NCI-H460 (cell line): ENCODE results near the gene KRTAP4-11. TPM values are rescaled to one million over a fixed set of nuclear protein-coding genes. Genes with fewer than 3 reads are reported as not detected.
"Not testable (repeated sequence)": the region's sequence is repeated elsewhere in the genome, so short reads cannot be mapped to it uniquely, and the experiment has no call there.

Experiments
- DNase-seq: peaks from one replicate; pipeline ENCODE4 v3.0.0-alpha.2; 2016; ENCODE audit warnings: low read depth; ENCODE audit errors: extremely low read depth
- polyA plus RNA-seq: library from polyadenylated mRNA; depleted of rRNA; stranded (reverse); fragments of >200 nt; gene quantifications from 2 replicates; pipeline ENCODE4 v1.2.3, GENCODE V29; 2014; cell fraction: nucleus; rRNA removed
- total RNA-seq: library from RNA; depleted of rRNA; stranded (reverse); fragments of >200 nt; shearing (Covaris generic); gene quantifications from 2 replicates; pipeline ENCODE4 v1.2.3, GENCODE V29; 2014; rRNA removed

KRTAP4-11 gene
- total RNA-seq: not detected in 2 replicates
- not detected in 2 replicates for polyA plus RNA-seq

GRCh38 chr17:41117846-41118386 is at the start of gene KRTAP4-11:
Gene KRTAP4-11 (minus strand): TSS chr17:41118373. CDS start chr17:41118315, 58 bp downstream.
- DNase-seq: not testable (repeated sequence)

GRCh38 chr17:41167561-41167960 is 49.4 kb upstream of the KRTAP4-11 start:
- no peak for DNase-seq

- DNase-seq: no peak
These were observed 45.7 kb upstream of the KRTAP4-11 start for GRCh38 chr17:41163828-41164227.

GRCh38 chr17:41160648-41161047 is 42.5 kb upstream of the KRTAP4-11 start, which contains the start of gene KRTAP4-4:
Gene KRTAP4-4 (minus strand): TSS chr17:41160748. CDS start chr17:41160691, 57 bp downstream.
- no peak for DNase-seq

- not testable (repeated sequence) for DNase-seq
These were observed 42.0 kb upstream of the KRTAP4-11 start for GRCh38 chr17:41160190-41160589.

GRCh38 chr17:41153856-41154255 is 35.7 kb upstream of the KRTAP4-11 start:
- no peak for DNase-seq

GRCh38 chr17:41151525-41151924 is 33.4 kb upstream of the KRTAP4-11 start:
- no peak for DNase-seq

GRCh38 chr17:41150026-41150425 is 31.9 kb upstream of the KRTAP4-11 start:
- no peak for DNase-seq

GRCh38 chr17:41149652-41149985 is 31.4 kb upstream of the KRTAP4-11 start, which contains the start of gene KRTAP4-5:
Gene KRTAP4-5 (minus strand): TSS chr17:41149825. CDS start chr17:41149767, 58 bp downstream.
- DNase-seq: no peak

GRCh38 chr17:41148971-41149651 is 30.9 kb upstream of the KRTAP4-11 start:
- not testable (repeated sequence) for DNase-seq

GRCh38 chr17:41147531-41148204 is 29.5 kb upstream of the KRTAP4-11 start:
- DNase-seq: no peak

- DNase-seq: no peak
These were observed 27.1 kb upstream of the KRTAP4-11 start for GRCh38 chr17:41145261-41145660.

GRCh38 chr17:41144846-41145245 is 26.7 kb upstream of the KRTAP4-11 start:
- DNase-seq: no peak

GRCh38 chr17:41141361-41141760 is 23.2 kb upstream of the KRTAP4-11 start:
- no peak for DNase-seq

- no peak for DNase-seq
These were observed 22.4 kb upstream of the KRTAP4-11 start, which contains the start of gene KRTAP4-6 for GRCh38 chr17:41140360-41141131. Gene KRTAP4-6 (minus strand): TSS chr17:41140544. CDS start chr17:41140487, 57 bp downstream.

- DNase-seq: not testable (repeated sequence)
These were observed 21.7 kb upstream of the KRTAP4-11 start for GRCh38 chr17:41139865-41140264.

GRCh38 chr17:41133880-41134735 is 15.9 kb upstream of the KRTAP4-11 start:
- no peak for DNase-seq

GRCh38 chr17:41131979-41132378 is 13.8 kb upstream of the KRTAP4-11 start:
- no peak for DNase-seq

GRCh38 chr17:41127371-41127770 is 9.2 kb upstream of the KRTAP4-11 start:
- DNase-seq: no peak

- DNase-seq: no peak
These were observed 8.2 kb upstream of the KRTAP4-11 start for GRCh38 chr17:41126412-41126811.
